Inflammatory macrophage (primary cell): ENCODE results near the gene SLC44A2.

Experiments used
- DNase-seq, 2 donors: peaks; one replicate each; pipeline ENCODE4 v3.0.0-alpha.2; 2020 to 2022

SLC44A2 gene

DNA sequence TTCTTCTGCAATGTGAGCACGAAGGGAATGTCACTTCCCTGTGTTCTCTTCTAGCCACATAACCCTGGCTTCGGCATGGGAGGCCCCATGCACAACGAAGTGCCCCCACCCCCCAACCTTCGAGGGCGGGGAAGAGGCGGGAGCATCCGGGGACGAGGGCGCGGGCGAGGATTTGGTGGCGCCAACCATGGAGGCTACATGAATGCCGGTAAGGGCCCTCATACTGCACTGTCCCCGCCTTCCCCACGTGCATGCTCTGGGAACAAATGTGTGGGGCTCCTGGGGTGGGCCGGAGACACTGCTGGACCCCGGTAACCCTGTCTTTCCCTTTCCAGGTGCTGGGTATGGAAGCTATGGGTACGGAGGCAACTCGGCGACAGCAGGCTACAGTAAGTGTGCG is 58.2 kb downstream of the SLC44A2 start:
- DNase-seq: no peak

DNA sequence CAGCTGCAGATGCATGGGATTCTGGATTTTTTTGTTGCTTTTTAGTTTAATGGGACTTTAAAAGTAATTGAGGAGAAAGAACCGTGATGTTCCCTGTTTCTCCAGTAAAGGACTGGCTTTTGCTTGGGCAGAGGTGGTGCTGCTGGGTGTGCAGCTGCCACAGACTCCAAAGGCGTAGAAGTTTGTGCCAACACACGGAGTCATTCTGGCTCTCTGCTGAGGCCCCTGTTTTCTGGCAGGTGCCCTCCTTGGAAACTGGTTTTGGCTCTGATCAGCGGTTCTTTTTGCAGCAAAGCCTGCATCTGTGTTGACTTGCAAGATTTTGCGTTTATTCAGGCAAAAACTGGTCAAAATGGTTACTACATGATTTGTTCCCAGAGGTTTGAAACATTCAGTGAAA is 59.9 kb downstream of the SLC44A2 start:
- DNase-seq: no peak

DNA sequence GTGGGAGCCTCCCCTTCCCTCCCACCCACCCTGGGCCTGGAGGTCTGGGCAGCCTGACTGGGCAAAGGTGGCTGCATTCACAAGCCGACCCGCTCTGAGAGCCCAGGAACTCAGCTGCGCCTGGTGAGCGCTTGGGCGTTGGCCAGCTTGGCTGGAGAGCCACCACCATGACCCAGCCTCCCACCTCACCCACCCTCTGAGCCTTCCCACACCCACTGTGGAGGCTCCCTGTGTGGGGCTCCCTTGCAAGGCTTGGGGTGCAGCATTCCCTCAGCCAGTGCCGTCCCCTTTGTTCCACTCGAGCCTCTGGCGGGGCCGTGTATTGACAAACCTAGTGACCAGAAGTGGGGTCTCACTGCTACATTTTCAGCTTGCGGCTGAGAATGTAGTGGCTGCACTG is 60.8 kb downstream of the SLC44A2 start:
- DNase-seq: no peak

DNA sequence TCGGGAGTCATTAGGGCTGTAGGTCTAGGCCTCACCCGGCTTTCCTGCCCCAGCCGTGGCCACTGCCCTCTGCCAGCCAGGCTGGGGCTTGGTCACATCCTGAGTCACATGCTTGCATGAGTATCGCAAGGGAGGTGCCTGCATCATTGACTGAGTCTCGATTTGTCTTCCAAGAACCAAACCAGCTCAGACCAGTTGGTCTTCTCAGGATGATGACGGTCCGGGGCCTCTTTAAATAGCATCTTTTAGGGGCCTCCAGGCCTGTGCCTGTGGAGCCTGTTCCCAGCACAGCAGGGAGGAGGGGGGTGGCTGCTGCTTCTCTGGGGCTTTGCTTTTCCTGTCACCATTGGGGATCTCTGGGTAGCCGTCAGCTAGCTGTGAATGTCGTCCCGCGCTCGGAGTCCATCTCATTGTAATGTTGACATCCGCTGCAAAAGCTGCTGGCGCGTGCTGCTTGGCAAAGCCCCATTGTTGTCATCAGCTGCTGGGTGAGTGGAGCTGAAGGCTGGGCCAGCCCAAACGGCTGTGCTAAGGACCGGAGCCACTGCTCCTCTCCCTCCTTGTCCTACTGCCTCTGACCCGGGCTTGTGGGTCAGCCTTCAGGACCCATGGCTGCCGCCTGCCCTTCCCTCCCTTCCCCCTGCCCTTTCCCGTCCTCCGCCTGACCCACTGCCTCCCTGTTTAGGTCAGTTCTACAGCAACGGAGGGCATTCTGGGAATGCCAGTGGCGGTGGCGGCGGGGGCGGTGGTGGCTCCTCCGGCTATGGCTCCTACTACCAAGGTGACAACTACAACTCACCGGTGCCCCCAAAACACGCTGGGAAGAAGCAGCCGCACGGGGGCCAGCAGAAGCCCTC is 61.5 kb downstream of the SLC44A2 start:
- DNase-seq: no peak

DNA sequence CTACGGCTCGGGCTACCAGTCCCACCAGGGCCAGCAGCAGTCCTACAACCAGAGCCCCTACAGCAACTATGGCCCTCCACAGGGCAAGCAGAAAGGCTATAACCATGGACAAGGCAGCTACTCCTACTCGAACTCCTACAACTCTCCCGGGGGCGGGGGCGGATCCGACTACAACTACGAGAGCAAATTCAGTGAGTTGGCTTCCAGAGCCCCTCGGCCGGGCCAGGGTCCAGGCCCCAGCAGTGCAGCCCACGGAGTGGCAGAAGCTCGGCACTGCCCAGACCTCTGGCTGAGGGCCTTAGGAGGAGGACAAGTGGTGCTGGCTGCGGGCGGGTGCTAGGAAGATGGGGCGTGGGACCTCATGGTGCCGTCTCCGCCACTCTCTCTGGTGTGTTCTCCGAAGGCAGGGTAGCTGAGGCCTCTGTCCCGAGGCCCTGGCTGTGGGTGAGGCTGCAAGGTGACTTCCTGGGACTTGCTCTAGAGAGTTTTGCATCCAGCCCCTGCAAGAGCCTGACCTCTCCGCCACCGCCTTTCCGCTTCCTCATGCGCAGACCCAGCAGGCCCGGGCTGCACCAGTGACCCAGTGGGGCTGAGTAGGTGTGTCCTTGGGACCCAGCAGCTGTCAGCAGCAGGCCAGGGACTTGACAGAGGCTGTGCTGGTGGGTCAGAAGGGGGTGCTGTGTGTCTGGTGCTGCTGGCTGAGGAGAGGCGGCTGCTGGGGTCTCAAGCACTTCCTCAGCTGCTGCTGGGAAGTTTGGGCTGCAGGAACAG is 62.4 kb downstream of the SLC44A2 start:
- DNase-seq: no peak

DNA sequence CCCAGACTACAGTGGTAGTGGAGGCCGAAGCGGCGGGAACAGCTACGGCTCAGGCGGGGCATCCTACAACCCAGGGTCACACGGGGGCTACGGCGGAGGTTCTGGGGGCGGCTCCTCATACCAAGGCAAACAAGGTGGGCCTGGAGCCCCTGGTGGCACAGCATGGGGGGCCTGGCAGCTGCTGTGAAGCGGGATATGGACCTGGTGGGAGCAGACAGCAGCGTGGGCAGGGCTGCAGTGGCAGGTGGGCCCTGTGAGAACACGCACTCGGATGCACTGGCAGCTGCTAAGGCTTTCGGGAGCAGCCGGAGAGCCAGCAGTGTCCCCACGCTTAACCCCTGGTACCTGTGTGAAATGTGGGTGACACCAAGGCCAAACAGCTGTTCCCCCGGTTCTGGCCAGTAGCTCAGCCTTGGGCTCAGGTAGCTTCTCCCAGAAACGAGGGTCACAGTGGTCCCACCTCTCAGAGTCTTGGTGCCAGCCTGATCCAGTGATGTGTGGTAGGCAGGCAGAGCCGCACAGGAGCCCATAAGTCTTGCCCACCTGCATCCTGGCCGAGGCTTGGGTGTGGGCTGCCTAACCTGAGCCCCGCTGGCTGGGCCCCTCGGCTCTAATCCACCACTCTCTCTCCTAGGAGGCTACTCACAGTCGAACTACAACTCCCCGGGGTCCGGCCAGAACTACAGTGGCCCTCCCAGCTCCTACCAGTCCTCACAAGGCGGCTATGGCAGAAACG is 63.4 kb downstream of the SLC44A2 start:
- no peak for DNase-seq

DNA sequence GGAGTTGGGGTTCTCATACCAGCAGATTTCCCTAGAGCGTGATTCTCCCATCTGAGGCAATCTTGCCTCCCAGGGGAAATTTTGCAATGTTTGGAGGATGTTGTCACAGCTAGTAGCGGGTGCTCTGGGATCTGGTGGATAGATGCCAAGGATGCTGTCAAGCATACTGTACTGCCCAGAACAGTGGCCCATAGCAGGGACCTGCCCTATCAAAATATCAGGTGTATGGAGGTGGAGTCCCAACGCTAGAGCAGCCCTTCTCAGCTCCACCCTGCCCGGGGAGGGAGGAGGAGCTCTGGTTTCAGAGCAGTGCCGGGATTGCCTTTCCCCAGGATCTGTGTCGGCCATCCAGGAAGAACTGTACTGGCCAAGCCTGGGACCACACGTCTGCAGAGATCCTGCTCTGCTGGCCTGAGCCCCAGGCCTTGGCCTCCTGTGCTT is 65.0 kb downstream of the SLC44A2 start:
- peak; percentile 33 to 48 for DNase-seq

DNA sequence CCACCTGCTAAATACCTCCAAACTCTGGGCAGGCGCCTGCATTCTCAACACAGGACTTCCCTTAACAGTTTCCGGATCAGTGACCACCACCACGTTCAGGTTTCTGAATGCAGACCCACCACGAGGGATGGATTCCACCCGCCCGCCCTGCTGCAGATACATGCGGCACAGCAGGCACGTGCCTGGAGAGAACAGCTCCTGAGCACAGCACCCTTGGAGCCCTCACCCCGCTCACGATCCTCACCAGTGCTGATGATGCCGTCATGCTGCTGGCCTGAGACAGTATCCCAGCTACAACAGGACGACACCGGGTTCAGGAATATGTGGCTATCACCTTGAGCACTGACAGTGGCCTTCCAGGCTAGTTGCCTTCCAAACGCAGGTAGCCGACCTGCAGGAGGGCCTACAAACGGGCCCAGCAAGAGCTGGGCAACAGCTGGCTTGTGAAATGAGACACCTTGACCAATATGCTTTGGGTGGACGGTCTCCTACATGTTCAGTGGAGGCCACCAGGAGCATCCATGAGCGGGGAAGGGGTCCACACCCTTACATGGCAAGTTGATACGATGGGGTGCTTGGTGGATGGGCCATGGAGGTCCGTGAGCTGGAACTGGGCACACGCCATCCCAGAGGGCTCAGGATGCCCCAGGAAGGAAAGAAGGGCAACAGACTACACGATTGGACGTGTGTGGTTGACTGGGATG is 66.0 kb downstream of the SLC44A2 start:
- DNase-seq: no peak

DNA sequence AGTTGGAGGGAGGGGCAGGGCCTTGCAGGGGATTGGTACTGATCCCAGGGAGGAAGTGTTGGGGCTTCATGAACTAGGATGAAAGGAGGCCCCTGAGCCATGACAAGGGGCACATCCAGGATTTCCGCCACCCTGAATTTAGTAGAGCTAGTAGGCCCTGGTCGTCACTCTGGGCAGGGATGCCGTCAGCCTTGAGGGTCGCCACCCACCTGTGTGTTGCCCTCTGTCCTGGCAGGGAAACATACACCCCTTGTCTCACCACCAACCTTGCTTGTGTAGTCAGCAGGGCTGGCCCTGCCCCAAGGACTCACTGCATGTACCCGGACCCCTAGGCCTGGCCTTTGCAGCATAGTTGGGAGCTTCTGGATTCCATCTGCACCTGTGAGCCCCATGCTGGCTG is 66.5 kb downstream of the SLC44A2 start:
- no peak for DNase-seq

DNA sequence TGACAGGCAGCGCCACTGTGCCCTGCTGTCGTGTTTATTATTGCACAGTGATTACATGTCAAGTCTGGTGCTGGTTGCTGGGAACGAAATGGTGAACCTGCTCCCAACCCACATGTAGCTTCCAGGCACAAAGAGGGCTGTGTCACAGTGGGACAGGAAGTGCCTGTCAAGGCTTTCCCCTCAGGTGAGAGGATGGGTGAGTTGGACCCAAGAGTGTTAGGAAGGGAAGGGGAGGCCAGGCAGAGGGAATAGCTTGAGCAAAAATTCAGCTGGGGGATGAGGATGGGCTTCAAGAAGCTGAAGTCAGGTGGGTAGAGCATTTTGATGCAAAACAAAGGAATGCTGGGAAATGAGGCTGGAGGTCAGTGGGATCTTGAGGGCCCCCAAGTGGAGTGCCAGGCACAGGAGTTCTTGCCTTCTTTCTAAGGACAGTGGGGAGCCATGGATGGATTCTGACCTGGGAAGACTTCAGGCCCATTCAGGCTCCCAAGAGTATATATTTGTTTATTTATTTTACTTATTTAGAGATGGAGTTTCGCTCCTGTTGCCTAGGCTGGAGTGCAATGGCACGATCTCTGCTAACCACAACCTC is 67.4 kb downstream of the SLC44A2 start:
- no peak for DNase-seq
